HEK293T (cell line): ENCODE results near the gene EXPH5.

ENCODE experiments used
- CTCF ChIA-PET: fragments of 350-600 bp; formaldehyde crosslinking; extraction: SDS; loops from one replicate; lab custom pipeline; 2021; ENCODE audit warnings: antibody characterized with exemption, inconsistent platforms; lab: Yijun Ruan, JAX
- POLR2A ChIA-PET: fragments of 350-600 bp; formaldehyde crosslinking; extraction: SDS; loops from one replicate; lab custom pipeline; 2020; ENCODE audit warnings: antibody characterized with exemption, inconsistent platforms; lab: Yijun Ruan, JAX
- DNase-seq: peaks from one replicate; pipeline ENCODE4 v3.0.0; 2012; ENCODE audit warnings: mixed read lengths; ENCODE audit errors: extremely low spot score
- ARNT ChIP-seq: fragments of 450-650 bp; IDR thresholded peaks from 2 replicates; pipeline ENCODE4 v1.6.1; 2017; ENCODE audit warnings: mild to moderate bottlenecking
- BHLHE40 ChIP-seq: fragments of 450-650 bp; IDR thresholded peaks from 2 replicates; pipeline ENCODE4 v1.6.1; 2016; ENCODE audit warnings: mild to moderate bottlenecking, moderate library complexity, borderline replicate concordance
- CTBP1 ChIP-seq: fragments of 450-650 bp; IDR thresholded peaks from 2 replicates; pipeline ENCODE4 v1.6.1; 2016; ENCODE audit warnings: borderline replicate concordance
- ELF4 ChIP-seq: fragments of 450-650 bp; IDR thresholded peaks from 2 replicates; pipeline ENCODE4 v1.6.1; 2017; ENCODE audit warnings: antibody characterized with exemption
- FOXA1 ChIP-seq: fragments of 450-650 bp; IDR thresholded peaks from 2 replicates; pipeline ENCODE4 v1.6.1; 2016; ENCODE audit warnings: mild to moderate bottlenecking
- FOXK2 ChIP-seq: fragments of 450-650 bp; IDR thresholded peaks from 2 replicates; pipeline ENCODE4 v1.6.1; 2016; ENCODE audit warnings: mild to moderate bottlenecking
- FOXM1 ChIP-seq: fragments of 450-650 bp; IDR thresholded peaks from 2 replicates; pipeline ENCODE4 v1.6.1; 2017; ENCODE audit warnings: mild to moderate bottlenecking, borderline replicate concordance
- HDGF ChIP-seq: fragments of 450-650 bp; IDR thresholded peaks from 2 replicates; pipeline ENCODE4 v1.6.1; 2017; ENCODE audit warnings: antibody characterized with exemption, borderline replicate concordance
- L3MBTL2 ChIP-seq: fragments of 450-650 bp; conservative IDR thresholded peaks from 2 replicates; pipeline ENCODE4 v1.6.1; 2016; ENCODE audit warnings: mild to moderate bottlenecking
- LEF1 ChIP-seq: fragments of 450-650 bp; IDR thresholded peaks from 2 replicates; pipeline ENCODE4 v1.6.1; 2017; ENCODE audit warnings: mild to moderate bottlenecking, borderline replicate concordance
- NFRKB ChIP-seq: fragments of 450-650 bp; IDR thresholded peaks from 2 replicates; pipeline ENCODE4 v1.6.1; 2016; ENCODE audit warnings: mild to moderate bottlenecking, moderate library complexity
- PKNOX1 ChIP-seq: fragments of 450-650 bp; IDR thresholded peaks from 2 replicates; pipeline ENCODE4 v1.6.1; 2016
- SP1 ChIP-seq: fragments of 450-650 bp; IDR thresholded peaks from 2 replicates; pipeline ENCODE4 v1.6.1; 2017
- SUZ12 ChIP-seq: fragments of 450-650 bp; IDR thresholded peaks from 2 replicates; pipeline ENCODE4 v1.6.1; 2016; ENCODE audit warnings: mild to moderate bottlenecking
- TARDBP ChIP-seq: fragments of 450-650 bp; IDR thresholded peaks from 2 replicates; pipeline ENCODE4 v1.6.1; 2016
- ZNF384 ChIP-seq: fragments of 450-650 bp; IDR thresholded peaks from 2 replicates; pipeline ENCODE4 v1.6.1; 2016

The EXPH5 gene

DNA sequence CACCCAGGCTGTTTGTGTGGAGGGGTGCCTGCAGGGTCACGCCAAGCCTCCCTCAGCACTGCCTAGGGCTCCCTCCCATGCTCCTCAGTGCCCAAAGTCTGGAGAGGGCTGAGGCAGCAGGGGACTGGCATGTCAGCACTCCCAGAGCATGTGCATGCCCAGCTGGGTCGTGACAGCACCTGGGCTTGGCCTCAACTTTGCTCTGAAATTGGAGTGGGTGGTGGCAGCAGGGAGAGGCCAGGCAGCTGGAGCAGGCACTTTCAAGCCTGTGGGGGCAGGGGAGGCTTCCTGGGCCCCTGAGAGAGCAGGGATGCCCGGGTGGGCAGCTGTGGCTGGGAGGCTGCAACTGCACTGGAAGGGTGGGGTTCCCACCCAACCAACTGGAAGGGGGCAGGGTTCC lies 35.7 kb upstream of the EXPH5 start:
- TF ChIP-seq FOXK2: no peak
- TF ChIP-seq SUZ12: no peak
- no peak for TF ChIP-seq LEF1
- TF ChIP-seq FOXM1: no peak
- POLR2A ChIA-PET: no interaction called here
- CTCF ChIA-PET: no interaction called here
- DNase-seq: no peak

GRCh38 chr11:108628812-108629211 lies 35.2 kb upstream of the EXPH5 start:
- no peak for DNase-seq
- TF ChIP-seq CTBP1 (no peak), BHLHE40 (no peak), FOXA1 (no peak), NFRKB (no peak), FOXM1 (no peak), SUZ12 (no peak), HDGF (no peak), FOXK2 (no peak), SP1 (no peak), ARNT (no peak), LEF1 (no peak), PKNOX1 (no peak), ZNF384 (no peak), TARDBP (no peak), L3MBTL2 (no peak)
- CTCF ChIA-PET: no interaction called here
- POLR2A ChIA-PET: no interaction called here

- DNase-seq: no peak
- ChIA-PET CTCF (no interaction called here), POLR2A (no interaction called here)
- TF ChIP-seq BHLHE40 (no peak), L3MBTL2 (no peak), ZNF384 (no peak), FOXA1 (no peak), LEF1 (no peak), HDGF (no peak), FOXK2 (no peak), PKNOX1 (no peak), ARNT (no peak), ELF4 (no peak), SP1 (no peak), NFRKB (no peak), TARDBP (no peak), FOXM1 (no peak), CTBP1 (no peak), SUZ12 (no peak)
Measured at GRCh38 chr11:108628326-108628725, 34.8 kb upstream of the EXPH5 start.

DNA sequence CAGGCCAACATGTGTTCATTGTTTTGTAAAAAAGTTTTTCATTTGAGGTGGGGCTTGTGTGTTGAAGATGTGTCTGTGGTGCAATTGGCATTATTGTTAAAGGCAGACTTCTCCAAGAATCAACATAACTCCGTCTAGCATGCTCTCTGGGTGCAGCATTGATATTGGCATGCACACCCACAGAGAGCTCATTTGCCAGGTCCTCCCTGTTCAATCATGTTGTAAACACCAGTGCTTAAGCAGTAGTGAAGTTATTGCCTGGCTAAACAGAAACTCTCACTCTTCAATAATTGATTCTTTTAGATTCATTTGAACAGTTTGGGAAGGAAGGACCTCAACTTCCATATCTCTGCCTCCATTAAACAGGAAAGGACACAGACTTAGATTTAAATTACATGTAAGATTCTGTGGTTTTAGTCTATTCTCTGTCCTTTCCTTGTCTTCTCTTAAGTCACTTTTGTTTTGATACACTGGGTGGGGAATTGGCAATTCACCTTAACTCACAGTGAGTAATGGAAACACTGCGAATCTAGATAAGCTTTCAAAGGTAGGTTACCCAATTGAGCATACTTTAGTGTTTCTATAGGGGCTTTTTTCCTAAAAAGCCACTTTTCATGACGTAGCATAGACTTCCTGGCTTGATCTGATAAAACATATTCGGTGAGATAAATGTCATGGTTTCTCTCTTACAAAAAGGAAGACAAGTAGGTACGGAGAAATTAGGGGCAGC lies 30.8 kb upstream of the EXPH5 start:
- ChIA-PET CTCF (no interaction called here), POLR2A (no interaction called here)
- TF ChIP-seq LEF1 (no peak), L3MBTL2 (no peak), FOXM1 (no peak)
- no peak for DNase-seq

DNA sequence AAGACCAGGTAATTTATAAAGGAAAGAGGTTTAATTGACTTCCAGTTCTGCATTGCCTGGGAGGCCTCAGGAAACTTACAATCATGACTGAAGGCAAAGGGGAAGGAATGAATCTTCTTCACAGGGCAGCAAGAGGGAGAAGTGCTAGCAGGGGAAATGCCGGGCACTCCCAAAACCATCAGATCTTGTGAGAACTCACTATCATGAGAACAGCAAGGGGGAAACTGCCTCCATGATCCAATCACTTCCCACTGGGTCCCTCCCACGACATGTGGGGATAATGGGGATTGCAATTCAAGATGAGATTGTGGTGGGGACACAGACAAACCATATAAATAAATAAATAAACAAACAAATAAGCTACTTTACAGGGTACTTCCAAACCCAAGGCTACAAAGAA lies 28.8 kb upstream of the EXPH5 start:
- no peak for DNase-seq
- POLR2A ChIA-PET: no interaction called here
- no peak for TF ChIP-seq NFRKB
- no peak for TF ChIP-seq PKNOX1
- no peak for TF ChIP-seq SP1
- TF ChIP-seq HDGF: no peak
- TF ChIP-seq BHLHE40: no peak
- no peak for TF ChIP-seq CTBP1
- no peak for TF ChIP-seq FOXM1
- no peak for TF ChIP-seq LEF1
- no peak for TF ChIP-seq ZNF384
- CTCF ChIA-PET: no interaction called here

DNA sequence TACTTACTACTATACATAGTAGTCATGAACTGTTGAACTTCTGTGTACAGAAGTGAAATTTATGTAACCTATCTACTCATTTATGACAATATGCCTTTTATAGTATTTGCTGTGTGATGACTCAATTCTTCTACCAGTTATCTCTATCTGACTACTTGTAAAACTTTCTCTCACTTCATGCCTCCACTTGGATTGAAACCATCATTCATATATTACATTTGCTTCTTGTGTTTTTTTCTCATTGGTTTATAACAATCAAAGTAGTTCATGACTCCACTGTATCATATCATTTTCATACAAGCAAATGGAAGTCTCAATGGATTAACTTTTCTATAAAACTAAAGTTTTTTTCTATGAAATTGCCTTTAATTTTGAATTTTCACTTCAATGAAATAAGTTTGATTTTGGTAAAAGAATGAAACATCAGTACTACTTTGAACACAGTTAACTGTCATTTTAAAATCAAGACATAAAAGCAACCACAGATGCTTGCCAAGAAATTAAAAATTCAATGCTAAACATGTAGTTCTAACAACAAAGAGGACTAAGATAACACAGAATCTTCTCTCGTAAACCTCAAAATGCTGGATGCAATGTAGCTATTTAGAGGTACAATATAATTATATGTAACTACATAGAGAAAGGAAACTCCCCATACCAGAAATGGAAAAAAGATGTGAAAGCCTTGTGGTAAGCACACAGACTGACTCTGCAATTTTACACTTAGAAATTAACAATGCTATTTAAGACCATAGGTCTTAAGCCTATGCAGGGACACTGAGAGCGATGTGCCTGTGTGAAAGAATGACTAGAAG lies 27.6 kb upstream of the EXPH5 start:
- no peak for TF ChIP-seq TARDBP
- TF ChIP-seq HDGF: no peak
- TF ChIP-seq BHLHE40: no peak
- TF ChIP-seq SUZ12: no peak
- no peak for TF ChIP-seq FOXK2
- no peak for TF ChIP-seq ELF4
- TF ChIP-seq NFRKB: no peak
- TF ChIP-seq PKNOX1: no peak
- TF ChIP-seq ZNF384: no peak
- TF ChIP-seq L3MBTL2: no peak
- TF ChIP-seq CTBP1: no peak
- TF ChIP-seq FOXM1: no peak
- ChIA-PET CTCF (no interaction called here), POLR2A (no interaction called here)
- no peak for DNase-seq
